ENCODE measurements around the gene DET1.
"Not testable (repeated sequence)": the region's sequence is repeated elsewhere in the genome, so short reads cannot be mapped to it uniquely, and the experiment has no call there.

Gene DET1

GRCh38 chr15:88568589-88568988, 22.1 kb upstream of the DET1 start:
- Histone ChIP-seq H3K9ac (ENCODE audit: low read length) (no peak overlapping the region), H3K27me3 (ENCODE audit: control insufficient read depth, insufficient read depth, low read length) (no peaks in the 10 kb centered on the region), H3K9me3 (ENCODE audit: control insufficient read depth, insufficient read depth, low read depth, low read length) (no peaks in the 10 kb centered on the region), H3K4me3 (ENCODE audit: low read depth, low read length) (no peak overlapping the region), H3K4me1 (ENCODE audit: control insufficient read depth, insufficient read depth, low read length) (peaks cover 20% of the 10 kb centered on the region), H3K27ac (ENCODE audit: low read depth, low read length) (no peak overlapping the region), H3K36me3 (ENCODE audit: control insufficient read depth, insufficient read depth, low read length) (no peaks in the 10 kb centered on the region)

GRCh38 chr15:88564741-88565140, 18.3 kb upstream of the DET1 start:
- Histone ChIP-seq H3K36me3 (ENCODE audit: control insufficient read depth, insufficient read depth, low read length) (no peaks in the 10 kb centered on the region), H3K9me3 (ENCODE audit: control insufficient read depth, insufficient read depth, low read depth, low read length) (peaks cover 18% of the 10 kb centered on the region), H3K27me3 (ENCODE audit: control insufficient read depth, insufficient read depth, low read length) (no peaks in the 10 kb centered on the region), H3K4me1 (ENCODE audit: control insufficient read depth, insufficient read depth, low read length) (peaks cover 14% of the 10 kb centered on the region), H3K4me3 (ENCODE audit: low read depth, low read length) (no peak overlapping the region), H3K27ac (ENCODE audit: low read depth, low read length) (no peak overlapping the region), H3K9ac (ENCODE audit: low read length) (no peak overlapping the region)

- peaks cover 24% of the 10 kb centered on the region for H3K9me3 ChIP-seq (ENCODE audit: control insufficient read depth, insufficient read depth, low read depth, low read length)
- no peak overlapping the region for H3K4me3 ChIP-seq (ENCODE audit: low read depth, low read length)
- no peaks in the 10 kb centered on the region for H3K27me3 ChIP-seq (ENCODE audit: control insufficient read depth, insufficient read depth, low read length)
- H3K4me1 ChIP-seq (ENCODE audit: control insufficient read depth, insufficient read depth, low read length) = peaks cover 7% of the 10 kb centered on the region; the same call in 1 of the 2 replicates
- H3K27ac ChIP-seq (ENCODE audit: low read depth, low read length) = no peak overlapping the region
- no peak overlapping the region for H3K9ac ChIP-seq (ENCODE audit: low read length)
- H3K36me3 ChIP-seq (ENCODE audit: control insufficient read depth, insufficient read depth, low read length) = no peaks in the 10 kb centered on the region
Measured at GRCh38 chr15:88563638-88564037, 17.2 kb upstream of the DET1 start.

GRCh38 chr15:88559565-88559964, 13.1 kb upstream of the DET1 start:
- not testable (repeated sequence) for H3K4me1 ChIP-seq (ENCODE audit: control insufficient read depth, insufficient read depth, low read length); H3K27ac ChIP-seq (ENCODE audit: low read depth, low read length)

GRCh38 chr15:88558026-88558425, 11.5 kb upstream of the DET1 start:
- not testable (repeated sequence) for H3K27me3 ChIP-seq (ENCODE audit: control insufficient read depth, insufficient read depth, low read length); H3K9ac ChIP-seq (ENCODE audit: low read length); H3K4me1 ChIP-seq (ENCODE audit: control insufficient read depth, insufficient read depth, low read length); H3K36me3 ChIP-seq (ENCODE audit: control insufficient read depth, insufficient read depth, low read length); H3K27ac ChIP-seq (ENCODE audit: low read depth, low read length); H3K4me3 ChIP-seq (ENCODE audit: low read depth, low read length)
- H3K9me3 ChIP-seq (ENCODE audit: control insufficient read depth, insufficient read depth, low read depth, low read length) = peaks cover 24% of the 10 kb centered on the region

More at GRCh38 chr15:88559565-88559964, 13.1 kb upstream of the DET1 start:
- H3K36me3 ChIP-seq (ENCODE audit: control insufficient read depth, insufficient read depth, low read length); H3K9ac ChIP-seq (ENCODE audit: low read length); H3K27me3 ChIP-seq (ENCODE audit: control insufficient read depth, insufficient read depth, low read length); H3K4me3 ChIP-seq (ENCODE audit: low read depth, low read length): not testable (repeated sequence)
- H3K9me3 ChIP-seq (ENCODE audit: control insufficient read depth, insufficient read depth, low read depth, low read length) = peaks cover 24% of the 10 kb centered on the region

- peaks cover 25% of the 10 kb centered on the region for H3K4me1 ChIP-seq (ENCODE audit: control insufficient read depth, insufficient read depth, low read length)
- H3K27ac ChIP-seq (ENCODE audit: low read depth, low read length); H3K9me3 ChIP-seq (ENCODE audit: control insufficient read depth, insufficient read depth, low read depth, low read length); H3K36me3 ChIP-seq (ENCODE audit: control insufficient read depth, insufficient read depth, low read length); H3K27me3 ChIP-seq (ENCODE audit: control insufficient read depth, insufficient read depth, low read length); H3K4me3 ChIP-seq (ENCODE audit: low read depth, low read length); H3K9ac ChIP-seq (ENCODE audit: low read length): not testable (repeated sequence)
Measured at GRCh38 chr15:88548009-88548408, 1.5 kb upstream of the DET1 start.

- peak overlapping the region; percentile 89 for H3K9ac ChIP-seq (ENCODE audit: low read length)
- peak overlapping the region; percentile 92 for H3K27ac ChIP-seq (ENCODE audit: low read depth, low read length)
- H3K9me3 ChIP-seq (ENCODE audit: control insufficient read depth, insufficient read depth, low read depth, low read length); H3K36me3 ChIP-seq (ENCODE audit: control insufficient read depth, insufficient read depth, low read length); H3K27me3 ChIP-seq (ENCODE audit: control insufficient read depth, insufficient read depth, low read length): not testable (repeated sequence)
- H3K4me3 ChIP-seq (ENCODE audit: low read depth, low read length) = peak overlapping the region; percentile 77
- H3K4me1 ChIP-seq (ENCODE audit: control insufficient read depth, insufficient read depth, low read length) = peaks cover 42% of the 10 kb centered on the region
Measured at GRCh38 chr15:88545578-88546247, 768 bp downstream of the DET1 start.

GRCh38 chr15:88543065-88543776, 3.3 kb downstream of the DET1 start:
- Histone ChIP-seq H3K27ac (ENCODE audit: low read depth, low read length) (peak overlapping the region; percentile 86; the same call in 1 of the 2 replicates), H3K9me3 (ENCODE audit: control insufficient read depth, insufficient read depth, low read depth, low read length) (no peaks in the 10 kb centered on the region), H3K4me1 (ENCODE audit: control insufficient read depth, insufficient read depth, low read length) (peaks cover 58% of the 10 kb centered on the region), H3K36me3 (ENCODE audit: control insufficient read depth, insufficient read depth, low read length) (peaks cover 3% of the 10 kb centered on the region; the same call in 1 of the 2 replicates), H3K27me3 (ENCODE audit: control insufficient read depth, insufficient read depth, low read length) (no peaks in the 10 kb centered on the region), H3K9ac (ENCODE audit: low read length) (peak overlapping the region; percentile 85), H3K4me3 (ENCODE audit: low read depth, low read length) (no peak overlapping the region)

GRCh38 chr15:88542342-88542733, 4.1 kb downstream of the DET1 start:
- Histone ChIP-seq H3K9me3 (ENCODE audit: control insufficient read depth, insufficient read depth, low read depth, low read length) (no peaks in the 10 kb centered on the region), H3K27me3 (ENCODE audit: control insufficient read depth, insufficient read depth, low read length) (no peaks in the 10 kb centered on the region), H3K9ac (ENCODE audit: low read length) (peak overlapping the region; percentile 85), H3K4me3 (ENCODE audit: low read depth, low read length) (no peak overlapping the region), H3K4me1 (ENCODE audit: control insufficient read depth, insufficient read depth, low read length) (peaks cover 61% of the 10 kb centered on the region), H3K27ac (ENCODE audit: low read depth, low read length) (peak overlapping the region; percentile 86; the same call in 1 of the 2 replicates), H3K36me3 (ENCODE audit: control insufficient read depth, insufficient read depth, low read length) (peaks cover 3% of the 10 kb centered on the region; the same call in 1 of the 2 replicates)

- H3K9ac ChIP-seq (ENCODE audit: low read length) = peak overlapping the region; percentile 85
- H3K27me3 ChIP-seq (ENCODE audit: control insufficient read depth, insufficient read depth, low read length) = no peaks in the 10 kb centered on the region
- H3K27ac ChIP-seq (ENCODE audit: low read depth, low read length) = peak overlapping the region; percentile 86; the same call in 1 of the 2 replicates
- peaks cover 3% of the 10 kb centered on the region; the same call in 1 of the 2 replicates for H3K36me3 ChIP-seq (ENCODE audit: control insufficient read depth, insufficient read depth, low read length)
- peaks cover 62% of the 10 kb centered on the region for H3K4me1 ChIP-seq (ENCODE audit: control insufficient read depth, insufficient read depth, low read length)
- H3K4me3 ChIP-seq (ENCODE audit: low read depth, low read length) = no peak overlapping the region
- no peaks in the 10 kb centered on the region for H3K9me3 ChIP-seq (ENCODE audit: control insufficient read depth, insufficient read depth, low read depth, low read length)
Measured at GRCh38 chr15:88541709-88542341, 4.7 kb downstream of the DET1 start.

GRCh38 chr15:88541111-88541510, 5.4 kb downstream of the DET1 start:
- H3K9me3 ChIP-seq (ENCODE audit: control insufficient read depth, insufficient read depth, low read depth, low read length); H3K36me3 ChIP-seq (ENCODE audit: control insufficient read depth, insufficient read depth, low read length); H3K27me3 ChIP-seq (ENCODE audit: control insufficient read depth, insufficient read depth, low read length); H3K4me3 ChIP-seq (ENCODE audit: low read depth, low read length): not testable (repeated sequence)
- H3K9ac ChIP-seq (ENCODE audit: low read length) = peak overlapping the region; percentile 85
- H3K27ac ChIP-seq (ENCODE audit: low read depth, low read length) = peak overlapping the region; percentile 86; the same call in 1 of the 2 replicates
- peaks cover 60% of the 10 kb centered on the region for H3K4me1 ChIP-seq (ENCODE audit: control insufficient read depth, insufficient read depth, low read length)

Data from HUES6 (cell line).